HG03175 (cell line): ENCODE measurements around the gene FHOD1.

Experiments used
- ATAC-seq: cut with Tn5 transposase; IDR thresholded peaks from one replicate; pipeline ENCODE4 v1.9.1; 2021; ENCODE audit warnings: mild to moderate bottlenecking, moderate library complexity; ENCODE audit not compliant: unreplicated experiment

The FHOD1 gene

GRCh38 chr16:67210069-67210937 lies 37.0 kb downstream of the FHOD1 start:
- ATAC-seq = no peak

- ATAC-seq = no peak
Observed at GRCh38 chr16:67209565-67209964, 37.7 kb downstream of the FHOD1 start.

GRCh38 chr16:67208154-67208896 lies 39.0 kb downstream of the FHOD1 start:
- no peak for ATAC-seq

GRCh38 chr16:67207249-67208091 lies 39.8 kb downstream of the FHOD1 start:
- no peak for ATAC-seq

- no peak for ATAC-seq
Observed at GRCh38 chr16:67206838-67207248, 40.4 kb downstream of the FHOD1 start.

GRCh38 chr16:67206129-67206837 lies 41.0 kb downstream of the FHOD1 start:
- no peak for ATAC-seq

GRCh38 chr16:67204076-67204475 lies 43.2 kb downstream of the FHOD1 start:
- no peak for ATAC-seq

- ATAC-seq = no peak
Observed at GRCh38 chr16:67202956-67203493, 44.3 kb downstream of the FHOD1 start.

- no peak for ATAC-seq
Observed at GRCh38 chr16:67202426-67202825, 44.9 kb downstream of the FHOD1 start.

GRCh38 chr16:67201411-67202345 lies 45.6 kb downstream of the FHOD1 start:
- no peak for ATAC-seq

GRCh38 chr16:67200491-67200890 lies 46.8 kb downstream of the FHOD1 start:
- no peak for ATAC-seq

- ATAC-seq = no peak
Observed at GRCh38 chr16:67199808-67200198, 47.5 kb downstream of the FHOD1 start.

- ATAC-seq = no peak
Observed at GRCh38 chr16:67199011-67199807, 48.1 kb downstream of the FHOD1 start, which contains the start of gene ELMO3. Gene ELMO3, plus strand, starts transcription at chr16:67199131. Its CDS starts 196 bp downstream, at chr16:67199327.

- ATAC-seq = no peak
Observed at GRCh38 chr16:67198238-67198734, 49.0 kb downstream of the FHOD1 start.

- no peak for ATAC-seq
Observed at GRCh38 chr16:67197704-67198103, 49.6 kb downstream of the FHOD1 start.

- no peak for ATAC-seq
Observed at GRCh38 chr16:67196881-67197280, 50.4 kb downstream of the FHOD1 start.

- no peak for ATAC-seq
Observed at GRCh38 chr16:67195676-67196075, 51.6 kb downstream of the FHOD1 start.

GRCh38 chr16:67194260-67194659 lies 53.0 kb downstream of the FHOD1 start:
- ATAC-seq = no peak
